Colon (tissue), 2 donors: ENCODE data around the gene IRX2.

ENCODE experiments used
- FAIRE-seq: peaks from 2 replicates; lab custom pipeline; 2012; peaks lifted over from hg19 to GRCh38; lab: Jason Lieb, UNC
- donor health status: control.
- donor health status: control.

The IRX2 gene

DNA sequence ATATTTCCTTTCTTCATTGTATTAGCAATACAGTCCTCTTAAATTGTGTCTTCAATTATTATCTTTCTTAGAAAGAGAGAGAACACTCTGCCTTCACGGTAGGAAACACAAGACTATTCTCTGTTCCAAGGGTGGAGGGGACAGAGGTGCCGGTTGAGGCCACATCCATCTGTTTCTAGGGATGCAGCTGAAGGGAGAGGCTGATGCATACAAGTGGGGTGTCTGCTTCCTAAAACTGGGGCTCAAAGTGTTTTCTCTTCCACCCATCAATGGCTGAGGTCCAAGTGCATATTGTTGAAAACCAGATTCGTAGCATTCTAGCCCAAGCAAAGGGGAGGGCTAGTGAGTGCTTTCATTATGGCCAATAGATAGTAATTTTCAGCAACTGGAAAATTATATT is 9.5 kb downstream of the IRX2 start:
- FAIRE-seq, result no peak

DNA sequence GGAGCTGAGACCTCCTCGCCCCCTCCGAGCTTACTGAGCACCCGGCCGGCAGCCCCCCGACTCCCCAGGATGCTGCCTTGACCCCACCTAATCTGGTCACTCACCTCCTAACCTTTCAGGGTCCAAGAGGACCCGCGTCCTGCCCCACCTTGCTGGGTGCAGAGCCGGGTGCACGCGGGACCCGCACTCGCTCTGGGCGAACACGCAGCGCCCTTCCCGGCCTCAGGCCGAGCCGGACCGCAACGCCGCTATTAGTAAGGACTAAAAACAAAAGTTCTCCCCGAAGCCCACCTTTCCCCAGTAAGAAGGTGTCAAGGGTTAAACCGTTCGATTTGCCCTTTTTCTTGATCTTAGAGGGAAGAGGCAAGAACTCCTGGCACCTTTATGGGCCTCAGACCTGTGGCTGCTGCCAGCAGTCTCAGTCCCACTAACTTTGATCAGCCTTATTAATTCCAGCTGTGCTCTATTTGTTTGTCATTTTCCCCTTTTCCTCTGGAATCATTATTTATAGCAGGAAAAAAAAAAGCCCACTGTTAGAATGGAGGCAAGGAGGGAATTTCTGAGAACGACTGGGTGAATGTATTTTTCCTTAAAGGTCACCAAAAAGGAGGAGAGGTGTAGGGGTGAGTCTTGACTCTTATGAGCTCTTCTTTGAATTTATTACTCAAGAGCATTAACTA is 10.5 kb downstream of the IRX2 start:
- no peak for FAIRE-seq

DNA sequence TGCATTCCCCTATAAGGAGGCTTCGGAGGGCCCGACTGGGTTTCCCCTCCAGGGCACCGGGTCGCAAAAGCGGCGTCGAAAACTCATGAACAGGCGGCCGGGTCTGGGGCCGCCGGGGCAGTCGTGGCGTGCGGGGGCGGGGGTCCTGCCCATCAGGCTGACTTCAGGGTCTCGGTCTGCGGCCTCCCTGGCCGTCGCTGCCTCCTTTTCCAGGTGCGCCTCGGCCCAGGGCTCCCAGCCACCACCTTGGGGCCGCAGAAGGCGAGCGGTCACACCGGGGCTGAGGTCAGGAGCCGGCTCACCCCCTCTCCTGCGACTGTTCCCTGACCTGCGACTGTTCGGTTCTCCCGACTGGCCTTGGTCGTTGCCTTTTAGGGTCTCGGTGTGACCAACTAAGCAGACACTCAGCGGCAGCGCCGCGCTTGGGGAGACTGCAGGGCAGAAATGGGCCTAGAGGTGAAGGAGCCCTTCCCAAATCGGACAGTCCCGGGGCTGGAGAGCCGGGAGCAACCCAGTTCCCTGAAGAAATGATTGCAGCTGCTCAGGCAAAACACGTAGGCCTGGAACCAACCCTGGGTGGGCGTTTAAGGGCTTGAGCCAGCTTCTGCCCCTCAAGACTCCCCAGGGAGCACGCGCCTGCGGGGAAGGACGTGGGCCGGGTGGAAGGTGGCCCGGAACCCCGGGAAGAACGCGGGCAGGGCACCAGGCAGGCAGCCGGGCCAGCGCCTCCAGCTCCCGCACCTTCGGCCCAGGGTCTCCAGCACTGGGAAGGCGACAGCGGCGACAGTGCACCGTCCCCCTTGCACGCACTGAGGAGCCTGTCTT is 11.2 kb downstream of the IRX2 start:
- no peak for FAIRE-seq

DNA sequence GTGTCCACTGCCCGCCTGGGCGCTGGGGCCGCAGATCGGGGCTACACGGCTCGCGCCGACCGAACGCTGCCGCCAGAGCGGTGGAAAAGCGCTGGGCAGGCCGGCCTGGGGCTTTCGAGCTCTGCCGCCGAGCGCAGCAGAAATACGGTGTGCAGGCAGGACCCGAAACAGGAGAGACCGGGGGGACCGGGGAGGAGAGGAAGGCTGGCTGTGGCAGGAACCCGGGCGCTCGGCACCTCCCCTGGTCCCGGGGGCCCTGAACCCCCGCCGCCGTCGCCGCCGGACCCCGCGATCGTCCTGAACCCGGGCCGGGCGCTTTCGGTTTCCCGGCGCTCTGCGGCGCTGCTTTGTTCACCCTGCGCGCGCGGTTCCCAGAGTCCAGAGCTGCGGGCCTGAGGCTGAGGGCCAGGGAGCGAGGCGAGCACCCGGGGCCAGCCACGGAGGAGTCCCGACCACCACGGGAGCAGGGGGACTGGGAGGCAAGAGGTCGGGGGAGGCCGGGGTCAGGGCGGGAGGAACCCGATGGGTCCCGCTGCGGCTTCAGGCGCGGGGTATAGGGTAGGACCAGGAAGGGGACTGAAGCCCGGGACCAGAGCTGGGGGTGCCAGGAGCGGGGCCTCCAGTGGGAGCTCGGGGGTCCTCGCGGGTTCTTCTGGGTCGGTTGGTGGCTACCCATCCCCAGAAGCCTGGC is 12.0 kb downstream of the IRX2 start:
- no peak for FAIRE-seq

DNA sequence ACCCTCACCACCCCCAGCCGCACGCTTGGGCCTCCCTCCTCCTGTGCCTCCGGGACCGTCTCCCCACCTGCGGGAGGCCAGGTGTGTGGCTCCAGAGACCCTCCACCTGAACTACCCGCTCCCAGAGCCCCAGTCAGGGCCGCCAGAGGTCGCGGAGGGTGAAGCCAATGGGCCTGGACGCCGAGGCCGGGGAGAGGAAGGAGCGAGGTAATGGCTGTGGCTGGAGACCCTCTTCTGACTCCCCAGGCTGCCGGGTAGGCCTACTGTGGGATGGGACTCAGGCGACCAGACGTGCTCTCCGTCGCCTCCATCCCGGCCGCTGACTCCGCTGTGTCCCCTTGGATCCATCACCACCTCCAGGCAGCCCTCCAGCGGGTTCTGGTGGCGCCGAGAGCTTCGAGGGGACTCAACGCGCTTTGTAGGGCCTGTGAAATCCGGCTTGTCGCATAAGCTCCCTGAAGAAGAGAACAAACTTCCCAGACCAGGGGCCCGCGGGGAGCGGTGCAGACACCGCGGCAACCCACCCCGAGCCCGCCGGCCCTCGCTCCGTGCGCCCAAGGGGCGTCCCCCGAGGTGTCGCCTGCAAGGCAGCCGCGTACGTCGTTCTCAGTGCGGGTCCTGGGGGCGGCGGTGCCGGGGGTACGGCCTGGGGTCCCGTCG is 12.6 kb downstream of the IRX2 start:
- no peak for FAIRE-seq

DNA sequence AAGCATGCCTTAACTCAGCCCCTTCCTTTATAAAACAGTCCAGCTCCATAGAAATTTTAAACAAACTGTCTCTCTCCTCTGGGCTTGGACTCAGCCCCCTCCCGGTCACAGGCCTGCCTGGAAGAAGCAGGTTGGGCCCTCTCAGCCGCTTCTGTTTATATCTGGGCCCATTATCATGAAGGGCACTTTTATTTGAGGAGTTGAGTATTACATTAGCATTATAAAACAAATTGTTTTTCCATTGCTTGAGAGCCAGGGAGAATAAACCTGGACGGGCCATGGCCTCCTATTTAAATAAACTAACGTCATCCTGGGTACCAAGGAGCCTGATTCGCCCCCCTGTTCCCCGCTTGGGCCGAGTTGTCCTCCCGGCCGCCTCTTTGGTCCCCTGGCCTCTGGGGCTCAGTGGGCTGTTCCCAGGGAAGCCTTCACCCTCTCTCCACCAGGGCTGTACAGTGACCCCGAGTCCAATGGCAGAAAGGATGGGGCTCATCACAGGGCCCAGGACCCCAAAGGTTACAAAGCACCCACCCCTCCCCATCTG is 13.2 kb downstream of the IRX2 start:
- no peak for FAIRE-seq

DNA sequence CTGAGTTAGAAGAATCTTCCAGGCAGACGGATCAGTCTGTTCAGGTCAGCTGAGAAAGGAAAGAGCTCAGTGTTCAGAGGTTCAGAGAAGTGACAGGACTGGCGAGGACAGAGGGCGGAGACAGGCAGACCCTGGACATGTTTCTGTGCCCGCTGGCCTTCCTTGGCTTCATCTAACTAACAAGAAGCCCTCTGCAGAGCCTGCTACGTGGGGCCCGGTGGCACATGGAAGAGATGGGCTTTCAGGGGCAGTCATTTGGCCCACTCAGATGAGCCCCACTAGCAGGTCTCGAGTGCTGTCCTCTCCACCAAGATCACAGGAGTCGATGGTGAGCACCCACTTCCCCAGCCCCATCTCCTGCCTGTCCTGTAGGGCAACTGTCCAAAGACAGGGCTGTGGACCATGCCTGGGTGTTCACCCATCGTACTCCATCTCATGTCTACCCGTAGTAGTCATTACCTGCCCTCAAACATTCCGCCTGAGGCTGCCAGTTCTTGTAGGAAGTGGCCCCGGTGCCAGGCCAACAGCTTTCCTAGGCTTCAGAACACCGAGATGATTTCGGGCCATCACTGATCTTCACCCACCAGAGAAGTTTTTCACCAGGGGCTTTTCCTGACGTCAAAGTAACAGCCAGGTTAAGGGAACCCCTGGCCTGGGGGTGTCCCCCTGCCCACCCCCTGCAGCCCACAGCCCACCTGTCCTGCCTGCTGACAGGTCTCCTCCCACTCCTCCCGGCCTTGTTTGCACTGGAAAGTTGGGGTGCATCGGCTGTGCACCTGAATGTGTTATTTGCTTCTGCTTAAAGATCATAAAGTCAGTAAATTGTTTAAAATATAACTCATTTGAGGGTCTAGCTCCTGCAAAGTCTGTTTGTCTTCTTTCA is 14.0 kb downstream of the IRX2 start:
- FAIRE-seq, result no peak

DNA sequence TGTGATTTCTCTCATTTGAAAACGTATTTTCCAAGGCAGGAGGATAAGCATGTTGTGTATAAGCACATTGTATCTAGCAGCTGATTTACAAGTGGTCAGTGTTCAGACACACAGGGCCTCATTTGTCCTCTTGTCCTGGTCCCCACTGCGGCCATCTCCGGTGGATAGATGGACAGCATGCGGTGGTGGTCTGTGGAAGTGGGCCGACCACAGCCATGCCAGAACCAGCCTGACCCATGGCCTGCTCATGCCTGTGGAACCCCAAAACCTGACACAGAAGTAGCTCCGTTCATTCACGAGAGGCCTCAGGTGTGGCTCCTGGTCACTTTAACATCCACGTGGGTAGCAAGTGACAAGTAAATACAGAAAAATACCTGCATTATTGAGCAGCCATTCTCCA is 14.6 kb downstream of the IRX2 start:
- no peak for FAIRE-seq

DNA sequence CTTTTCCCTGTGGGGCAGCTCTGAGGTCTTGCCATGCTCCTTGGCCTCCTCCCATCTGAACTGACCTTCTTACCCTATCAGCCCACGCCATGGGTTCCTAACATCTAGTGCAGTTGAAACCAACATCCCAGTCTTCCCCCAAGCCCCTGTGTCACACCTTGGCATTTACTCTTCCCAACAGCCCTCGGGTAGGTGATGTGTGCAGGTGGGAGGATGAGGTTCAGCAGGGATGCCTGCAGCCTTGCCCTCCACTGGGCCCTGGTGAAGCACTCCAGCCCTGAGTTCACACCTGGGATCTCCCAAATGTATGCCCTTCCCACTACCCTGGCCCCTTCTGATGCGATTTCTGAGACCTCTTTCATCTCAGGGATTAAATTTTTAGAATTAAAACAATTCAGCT is 15.5 kb downstream of the IRX2 start:
- FAIRE-seq, result no peak

DNA sequence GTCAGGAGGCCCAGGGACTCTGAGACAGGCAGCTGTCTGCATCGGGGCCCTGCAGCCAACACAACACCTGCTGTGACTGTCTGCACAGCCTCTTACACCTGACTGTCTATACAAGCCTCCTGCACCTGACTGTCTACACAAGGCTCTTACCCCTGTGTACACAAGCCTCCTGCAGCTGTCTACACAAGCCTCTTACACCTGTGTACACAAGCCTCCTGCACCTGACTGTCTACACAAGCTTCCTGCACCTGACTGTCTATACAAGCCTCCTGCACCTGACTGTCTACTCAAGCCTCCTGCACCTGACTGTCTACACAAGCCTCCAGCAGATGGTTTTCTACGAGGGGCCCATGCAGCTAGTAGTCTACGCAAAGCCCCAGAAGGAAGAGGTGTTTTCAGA is 18.6 kb downstream of the IRX2 start:
- no peak for FAIRE-seq

DNA sequence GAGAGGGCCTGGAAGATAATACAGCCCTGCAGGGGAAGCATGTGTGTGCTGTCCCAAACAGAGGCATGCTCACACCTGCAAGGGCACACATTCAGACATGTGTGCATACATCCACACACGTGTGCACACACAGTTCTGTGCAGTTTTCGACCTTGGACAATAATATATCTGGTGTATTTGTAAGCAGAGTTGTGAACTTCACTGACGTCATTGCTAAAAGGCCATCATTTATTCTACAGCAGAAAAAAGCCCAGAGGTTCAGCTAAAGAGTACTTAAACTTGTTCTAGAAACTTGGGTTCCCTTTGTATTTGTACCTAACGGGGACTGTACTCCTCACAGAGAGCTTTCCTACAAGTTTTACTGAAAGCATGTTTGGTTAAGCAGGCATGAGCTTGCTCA is 19.5 kb downstream of the IRX2 start:
- FAIRE-seq, result no peak

DNA sequence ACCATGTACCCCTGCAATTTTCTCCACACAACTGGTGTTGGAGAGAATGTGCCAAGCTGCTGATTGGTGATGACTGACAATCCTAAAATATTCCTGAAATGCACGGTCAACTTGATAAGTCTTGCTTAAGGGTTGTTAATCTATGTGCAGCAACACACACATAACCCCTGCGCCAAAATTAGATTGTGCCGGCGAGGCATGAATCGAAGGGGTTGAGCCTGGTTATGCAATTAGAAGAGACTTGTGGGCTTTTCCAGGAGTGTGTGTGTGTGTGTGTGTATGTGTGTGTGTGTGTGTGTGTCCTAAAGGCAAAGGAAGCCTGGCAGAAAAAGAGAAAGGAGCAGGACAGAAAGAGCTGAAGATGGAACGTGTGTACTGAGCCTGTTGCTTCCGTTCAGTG is 22.3 kb downstream of the IRX2 start:
- no peak for FAIRE-seq

DNA sequence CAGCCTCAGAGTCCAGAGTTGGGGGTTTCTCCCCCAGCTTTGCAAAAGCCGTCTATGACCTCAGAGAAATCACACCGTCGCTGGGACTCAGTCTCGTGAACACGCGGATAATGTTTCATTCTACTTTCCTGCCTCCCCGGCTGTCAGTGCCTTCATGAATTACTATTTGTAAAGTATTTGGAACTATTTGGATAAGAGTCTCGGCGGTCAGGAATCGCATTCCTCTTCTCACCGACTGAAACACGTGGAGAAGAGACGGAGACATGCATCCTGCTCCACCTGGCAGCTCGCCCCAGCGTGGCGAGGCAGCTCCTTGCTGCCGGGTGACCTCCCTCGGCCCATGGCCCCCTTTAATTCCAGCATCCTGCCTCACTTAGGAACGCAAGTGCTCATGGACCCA is 23.9 kb downstream of the IRX2 start:
- FAIRE-seq, result no peak

DNA sequence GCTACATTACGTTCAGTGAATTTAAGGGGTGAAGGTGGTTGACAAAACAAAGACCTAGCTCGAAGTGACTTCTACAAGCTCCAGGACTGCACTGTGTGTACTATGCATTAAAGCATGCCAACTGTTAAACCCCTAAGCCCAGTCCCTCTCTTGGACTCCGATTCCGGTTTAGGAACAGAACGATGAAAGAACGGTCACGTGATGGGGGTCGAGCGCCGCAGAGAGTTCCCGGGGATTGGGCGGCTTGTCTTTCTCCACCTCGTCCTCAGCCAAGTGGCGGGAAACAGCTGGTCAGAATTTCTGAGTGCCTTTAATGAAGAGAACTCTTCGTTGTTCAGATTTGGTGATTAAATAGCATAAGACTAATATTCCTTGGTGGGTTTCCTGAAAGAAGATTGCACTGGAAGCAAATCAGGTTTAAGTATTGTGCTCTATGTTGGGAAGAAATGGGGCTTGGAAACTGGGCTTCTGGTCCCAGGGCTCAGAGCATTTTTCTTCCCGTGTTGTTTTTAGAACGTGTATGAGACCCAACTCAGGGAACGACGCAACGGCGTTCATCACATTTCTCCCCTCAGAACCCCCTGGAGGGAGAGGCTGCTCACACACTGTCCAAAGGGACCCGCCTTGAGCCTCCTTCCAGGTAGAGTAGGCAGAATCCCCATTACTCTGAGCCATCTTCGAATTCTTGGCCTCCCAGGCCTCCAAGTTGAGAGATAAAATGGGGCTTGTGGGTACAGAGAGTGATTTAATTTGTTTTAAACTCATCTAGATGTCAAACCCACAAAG is 25.3 kb downstream of the IRX2 start:
- no peak for FAIRE-seq

DNA sequence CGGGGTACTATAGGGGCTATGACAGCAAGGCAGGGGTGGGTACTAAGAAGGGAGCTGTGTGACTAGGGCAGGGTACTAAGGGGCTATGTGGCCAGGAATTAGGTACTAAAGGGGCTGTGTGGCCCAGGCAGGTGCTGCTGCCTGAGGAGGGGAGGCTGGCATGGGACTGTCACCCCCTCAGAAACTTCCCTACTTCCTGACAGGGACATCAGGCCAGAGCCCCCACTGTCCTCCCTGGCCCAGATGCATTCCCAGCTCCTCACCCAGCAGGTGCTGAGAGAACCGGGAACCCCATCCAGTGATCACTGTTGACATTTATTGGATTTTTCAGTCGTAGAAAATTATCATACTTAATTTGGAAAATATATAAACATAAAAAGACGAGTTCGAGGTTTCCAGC is 26.6 kb downstream of the IRX2 start:
- no peak for FAIRE-seq

DNA sequence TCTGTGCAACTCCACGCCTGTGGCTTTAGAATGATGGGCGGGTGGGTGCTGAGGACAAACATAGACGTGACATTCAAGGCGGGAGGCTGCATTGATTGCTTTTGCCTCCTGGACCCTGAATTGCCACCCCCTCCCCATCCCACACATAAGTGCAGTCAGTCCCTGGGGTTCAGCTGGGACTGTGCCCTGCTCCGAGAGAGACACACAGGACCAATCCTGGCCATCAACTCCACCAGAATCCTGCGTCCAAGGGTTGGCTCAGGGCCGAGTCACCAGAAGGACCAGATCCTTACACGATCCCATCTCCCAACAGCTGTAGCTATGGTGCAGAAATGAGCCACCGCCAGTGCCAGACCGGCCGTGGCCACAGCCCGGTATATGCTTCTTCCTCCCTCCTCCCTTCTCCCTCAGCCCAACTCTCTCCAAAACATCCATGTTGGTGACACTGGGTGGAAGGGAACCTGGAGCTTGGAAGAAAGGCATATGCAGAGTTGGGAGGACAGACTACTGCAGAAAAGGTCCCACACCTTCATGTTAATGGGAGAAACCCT is 27.4 kb downstream of the IRX2 start:
- FAIRE-seq, result no peak

DNA sequence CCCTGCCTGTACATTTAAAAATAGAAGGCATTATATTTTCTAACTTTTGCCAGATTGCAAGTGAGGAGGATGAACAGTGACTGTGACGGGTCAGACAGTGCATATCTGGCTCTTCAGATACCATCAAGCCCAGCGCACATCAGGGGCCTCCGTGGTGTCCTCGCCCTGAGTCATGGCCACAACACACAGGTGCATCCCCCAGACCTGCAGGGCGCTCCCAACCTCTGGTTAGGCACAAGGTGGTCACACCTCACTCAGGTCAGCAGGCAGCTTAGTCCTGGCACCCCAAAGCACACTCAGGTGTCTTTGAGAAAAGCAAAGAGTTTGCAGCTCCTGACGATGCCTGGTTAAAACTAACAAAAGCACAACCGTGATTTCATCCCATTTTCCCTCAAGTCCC is 28.6 kb downstream of the IRX2 start:
- FAIRE-seq, result no peak

DNA sequence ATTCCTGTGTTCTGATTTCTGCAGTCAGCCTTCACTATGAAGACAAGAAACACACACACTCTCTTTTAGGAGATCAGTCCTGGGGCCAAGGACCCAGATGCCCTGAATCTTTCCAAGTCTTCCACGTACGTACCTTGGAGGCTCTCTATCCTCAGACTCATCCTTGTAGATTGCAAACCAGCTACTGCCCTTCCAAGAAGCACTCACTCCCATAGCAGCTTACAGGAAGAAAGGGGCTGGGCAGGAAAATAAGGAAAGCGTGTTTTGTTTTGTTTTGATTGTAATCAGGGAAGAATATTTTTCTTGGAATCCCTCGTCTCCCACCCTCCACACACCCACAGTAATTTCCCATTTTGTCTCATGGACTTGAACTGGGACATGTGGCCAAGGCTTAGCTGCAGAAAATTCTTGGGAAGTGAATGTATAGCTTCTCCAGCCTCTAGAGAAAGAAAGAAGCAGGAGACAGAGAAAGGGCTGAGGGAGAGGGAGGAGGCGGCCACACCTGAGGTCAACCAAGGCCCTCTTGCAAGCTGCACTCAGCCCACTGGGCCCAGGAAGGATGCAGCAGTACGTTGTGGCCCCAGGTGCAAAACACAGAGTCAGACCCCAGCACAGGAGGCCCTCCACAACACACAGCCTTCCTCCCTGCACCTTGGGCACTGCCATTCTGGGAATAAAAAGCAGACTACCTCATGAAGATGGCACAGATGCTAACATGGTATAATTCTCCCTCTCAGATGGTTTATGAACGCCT is 29.9 kb downstream of the IRX2 start:
- FAIRE-seq, result no peak

DNA sequence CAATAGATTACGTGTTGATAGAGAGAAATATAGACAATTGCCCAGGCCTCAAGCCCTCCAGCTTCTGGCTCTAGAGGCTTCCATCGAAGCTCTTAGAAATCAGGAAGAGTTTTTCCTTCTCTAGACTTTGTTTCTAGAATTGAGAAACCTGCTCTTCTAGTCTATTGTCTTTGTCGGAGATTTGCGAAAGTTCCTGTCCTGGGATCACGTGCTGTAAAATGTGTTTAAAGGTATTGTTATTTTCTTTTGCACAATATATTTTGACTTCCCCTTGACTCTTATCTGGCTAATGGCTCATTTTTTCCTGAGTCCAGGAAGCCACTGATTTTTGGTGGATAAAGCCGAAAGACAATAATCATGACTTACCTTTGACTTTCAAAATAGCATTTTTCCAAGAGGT is 32.1 kb downstream of the IRX2 start:
- FAIRE-seq, result no peak

DNA sequence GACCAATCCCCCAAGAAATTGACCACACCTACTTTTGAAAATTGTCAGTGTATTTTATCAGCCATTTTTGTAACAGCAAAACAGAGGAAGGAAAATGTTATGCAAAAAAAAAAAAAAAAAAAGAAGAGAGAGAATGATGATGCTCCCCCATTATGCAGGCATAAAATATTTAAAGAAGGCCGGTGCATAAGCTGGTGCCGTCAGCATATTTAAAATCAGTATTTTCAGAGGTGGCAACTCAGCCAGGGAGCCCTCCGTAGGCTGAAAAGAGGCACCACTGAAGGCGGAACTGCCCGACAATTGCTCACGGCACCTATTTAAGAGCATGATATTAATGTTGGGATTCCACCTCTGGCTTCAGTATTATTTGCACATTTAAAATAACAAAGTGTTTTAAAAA is 33.4 kb downstream of the IRX2 start:
- no peak for FAIRE-seq
